HG03520 (cell line): Measurements from ENCODE around the gene MGAT1.
"Not testable (repeated sequence)": the region's sequence is repeated elsewhere in the genome, so short reads cannot be mapped to it uniquely, and the experiment has no call there.

Experiments
- ATAC-seq: cut with Tn5 transposase; IDR thresholded peaks from one replicate; pipeline ENCODE4 v1.9.1; 2021; ENCODE audit warnings: mild to moderate bottlenecking, moderate library complexity; ENCODE audit not compliant: unreplicated experiment

The MGAT1 gene

DNA sequence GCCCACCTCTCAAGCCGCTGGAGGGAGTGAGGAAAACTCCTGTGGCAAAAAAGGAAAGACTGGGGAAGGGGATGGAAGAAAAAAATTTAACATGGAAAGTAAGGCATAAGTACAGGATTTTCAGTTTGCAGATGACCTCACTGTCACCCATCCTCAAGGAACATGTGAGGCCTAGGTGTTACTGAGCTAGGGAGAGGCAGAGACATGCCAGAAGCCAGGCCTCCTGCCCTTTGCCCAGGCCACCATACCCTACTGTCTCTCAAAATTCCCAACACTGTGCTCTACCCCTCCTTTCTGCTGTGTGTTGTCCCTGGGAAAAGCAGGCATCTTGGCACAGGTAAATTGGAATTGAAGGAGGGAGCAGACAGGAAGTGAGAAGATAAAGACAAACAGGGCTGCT, 4.4 kb upstream of the MGAT1 start:
- no peak for ATAC-seq

DNA sequence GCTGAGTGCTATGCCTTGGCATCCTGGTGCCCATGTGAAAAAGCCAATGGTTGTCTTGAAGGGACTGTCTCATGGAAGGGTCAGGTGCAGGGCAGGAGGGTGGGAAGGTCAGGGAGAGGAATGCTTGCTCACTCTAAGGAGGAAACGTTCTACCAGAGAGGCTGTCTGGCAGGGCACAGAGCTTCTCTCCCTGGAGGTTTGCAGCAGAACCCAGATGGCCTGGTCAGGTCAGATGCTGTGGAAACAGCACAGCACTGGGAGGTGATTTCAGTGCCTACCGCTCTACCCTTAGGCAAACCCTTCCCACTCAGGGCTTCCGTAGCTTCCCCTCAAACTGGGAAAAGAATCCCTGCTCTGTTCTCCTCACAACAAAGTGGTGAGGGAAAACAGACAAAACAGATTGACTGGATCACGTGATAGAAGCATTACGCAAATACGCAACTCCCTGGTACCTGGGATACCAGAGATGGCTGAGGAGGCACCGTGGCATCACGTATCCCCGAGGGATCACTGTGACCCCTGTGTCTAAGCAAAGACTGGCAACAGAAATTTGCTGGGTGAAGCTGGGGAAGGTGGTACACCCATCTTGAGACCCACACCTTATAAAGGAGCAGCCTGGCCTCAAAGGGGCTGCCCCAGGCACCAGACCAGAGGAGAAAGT, 3.9 kb upstream of the MGAT1 start:
- no peak for ATAC-seq

DNA sequence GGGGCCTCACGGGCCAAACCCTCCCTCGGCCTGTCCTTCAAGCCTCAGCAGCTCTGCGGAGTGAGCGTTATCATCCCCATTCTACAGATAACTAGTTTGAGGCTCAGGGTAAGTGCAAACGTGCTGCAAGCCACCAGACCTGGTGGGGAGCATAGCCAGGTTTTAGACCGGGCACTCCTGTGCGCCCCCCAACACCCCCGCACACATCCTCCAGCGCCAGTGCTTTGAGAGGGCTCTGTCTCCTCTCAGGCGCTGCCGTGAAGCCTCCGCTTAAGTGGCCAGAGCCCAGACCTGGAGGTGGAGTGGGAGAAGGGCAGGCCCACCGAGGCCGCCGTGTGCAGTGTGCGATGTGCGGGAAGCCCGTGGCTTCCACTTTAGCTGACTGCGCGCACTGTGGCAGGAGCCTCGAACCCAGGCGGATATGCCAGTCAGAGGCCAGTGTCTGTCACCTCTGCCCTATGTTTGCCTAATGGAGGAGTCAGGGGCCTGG, 1.6 kb upstream of the MGAT1 start:
- ATAC-seq: peak; percentile 1

DNA sequence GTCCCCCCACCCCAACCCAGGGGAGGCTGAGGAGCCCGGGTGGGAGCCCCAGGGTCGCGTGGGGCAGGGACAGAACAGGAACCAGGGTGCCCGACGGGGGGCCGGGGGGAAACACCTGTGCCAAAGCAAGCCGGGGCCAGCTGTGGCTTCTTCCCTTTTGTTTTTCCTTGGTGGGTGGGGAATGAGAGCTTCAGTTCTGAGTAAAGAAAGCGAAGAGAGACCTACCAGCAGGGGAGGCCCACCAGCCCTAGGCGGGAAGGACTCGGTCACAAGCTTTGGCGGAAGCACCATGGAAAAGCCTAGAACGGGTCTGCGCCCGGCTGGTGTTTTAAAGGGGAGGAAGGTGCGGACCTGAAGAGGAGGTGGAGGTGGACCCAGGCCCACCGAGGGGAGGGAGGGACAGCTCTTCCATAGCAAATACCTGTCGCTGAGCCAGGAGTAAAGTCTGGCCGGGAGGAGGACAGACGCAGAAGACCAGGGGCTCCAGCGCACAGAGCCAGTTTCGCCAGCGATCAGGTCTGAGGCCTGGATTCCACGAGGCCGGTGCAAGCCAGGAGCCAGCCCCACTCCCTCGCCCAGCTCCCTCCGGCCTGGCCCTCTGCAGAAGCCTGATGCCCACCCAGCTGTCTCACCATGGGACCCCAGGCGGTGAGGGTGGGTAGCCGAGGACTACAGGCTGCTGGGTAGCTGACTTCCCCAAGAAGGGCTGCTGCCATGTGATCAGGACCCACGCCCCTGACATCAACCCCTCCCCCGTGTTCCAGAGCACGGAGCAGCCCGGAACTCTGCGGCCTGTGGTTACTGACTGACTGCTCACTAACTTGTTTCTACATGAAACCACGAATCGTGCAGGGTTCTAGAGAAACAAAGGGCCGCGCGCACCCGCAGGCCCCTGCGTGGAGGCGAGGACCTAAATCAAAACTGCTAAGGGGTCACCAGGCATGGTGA, 849 bp upstream of the MGAT1 start:
- peak; percentile 57 for ATAC-seq

DNA sequence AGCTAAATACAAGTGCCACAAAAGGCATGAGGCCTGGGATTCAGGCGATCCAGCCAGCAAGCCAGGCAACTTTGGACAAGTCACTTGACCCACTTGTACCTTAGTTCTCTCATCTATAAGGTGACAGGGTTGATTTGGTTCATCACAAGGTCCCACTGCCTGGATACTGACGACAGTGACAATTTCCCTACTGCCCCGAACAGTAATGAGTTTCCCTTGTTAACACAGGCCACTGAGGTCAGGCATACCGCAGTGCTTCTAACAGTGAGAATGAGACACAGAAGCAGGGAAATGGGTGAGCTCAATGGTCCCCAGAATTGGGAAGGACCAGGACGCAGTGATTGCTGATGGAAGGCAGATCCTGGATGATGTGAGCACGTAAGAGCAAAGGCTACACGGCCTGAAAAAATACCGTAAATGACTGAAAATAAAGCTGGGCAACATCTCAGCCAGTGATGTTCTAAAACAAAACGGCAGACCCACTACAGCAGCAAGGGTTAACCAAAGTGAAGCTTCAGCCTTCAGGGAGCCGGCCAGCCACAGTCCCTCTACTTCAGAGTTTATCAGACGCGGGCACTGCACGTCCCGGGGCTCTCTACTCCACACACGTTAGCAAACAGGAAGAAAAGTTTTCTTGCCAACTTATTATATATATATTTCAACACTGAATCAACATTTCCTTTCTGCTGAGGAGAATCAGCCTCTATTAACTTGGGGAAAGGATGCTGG, 846 bp downstream of the MGAT1 start:
- ATAC-seq: no peak

DNA sequence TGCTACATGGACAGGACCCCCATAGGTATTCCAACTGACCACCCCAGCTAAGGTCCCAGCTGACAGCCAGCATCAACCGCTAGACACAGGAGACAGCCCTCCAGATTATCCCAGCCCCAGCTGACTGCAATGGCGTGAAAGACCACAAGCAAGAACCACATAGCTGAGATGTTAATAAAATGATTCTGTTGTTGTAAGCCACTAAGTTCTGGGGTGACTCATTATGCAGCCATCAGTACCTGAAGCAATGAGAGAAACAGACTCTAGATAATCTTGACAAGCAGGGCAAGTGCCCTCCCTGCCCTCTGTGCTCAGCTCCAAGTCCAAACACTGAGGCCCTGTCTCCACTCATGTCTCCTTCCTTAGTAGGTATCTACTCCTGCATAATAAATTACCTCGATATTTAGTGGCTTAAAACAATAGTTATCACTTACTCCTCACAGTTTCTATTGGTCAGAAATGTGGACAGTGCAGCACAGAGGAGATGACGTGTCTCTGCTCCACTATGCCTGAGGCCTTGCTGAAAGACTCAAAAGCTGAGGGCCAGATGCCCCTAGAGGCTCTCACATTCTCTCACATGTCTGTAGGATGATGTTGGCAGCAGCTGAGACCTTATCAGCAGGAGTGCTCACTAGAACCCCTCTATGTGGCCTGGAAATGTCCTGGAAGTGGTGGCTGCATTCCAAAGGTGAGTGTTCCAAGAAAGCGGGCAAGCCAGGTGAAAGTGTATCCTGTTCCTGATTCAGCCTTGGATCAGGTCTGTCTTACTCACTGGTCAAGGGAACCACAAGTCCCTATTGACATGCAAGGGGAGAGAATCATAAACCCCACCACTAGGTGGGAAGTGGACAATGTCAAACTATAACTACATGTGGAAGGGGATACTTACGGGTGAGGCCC, 2.5 kb downstream of the MGAT1 start:
- no peak for ATAC-seq

DNA sequence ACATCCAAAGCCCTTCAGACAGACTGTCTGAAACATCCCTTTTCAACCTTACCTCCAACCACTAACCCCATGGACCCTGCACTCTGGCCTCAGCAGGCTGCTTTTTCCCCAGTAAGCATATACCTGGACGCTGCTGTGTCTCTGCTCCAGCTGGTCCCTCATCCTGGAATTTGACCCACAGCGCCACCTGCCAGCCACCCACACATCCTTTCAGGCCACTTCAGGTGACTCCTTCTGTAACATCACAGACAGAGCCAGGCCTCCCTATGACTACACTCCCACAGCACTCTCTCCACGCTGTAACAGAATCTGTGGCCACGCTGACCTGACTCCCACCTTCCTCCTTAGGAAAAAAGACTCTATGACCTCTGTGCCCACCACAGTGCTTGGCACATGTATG, 3.4 kb downstream of the MGAT1 start:
- ATAC-seq: no peak

DNA sequence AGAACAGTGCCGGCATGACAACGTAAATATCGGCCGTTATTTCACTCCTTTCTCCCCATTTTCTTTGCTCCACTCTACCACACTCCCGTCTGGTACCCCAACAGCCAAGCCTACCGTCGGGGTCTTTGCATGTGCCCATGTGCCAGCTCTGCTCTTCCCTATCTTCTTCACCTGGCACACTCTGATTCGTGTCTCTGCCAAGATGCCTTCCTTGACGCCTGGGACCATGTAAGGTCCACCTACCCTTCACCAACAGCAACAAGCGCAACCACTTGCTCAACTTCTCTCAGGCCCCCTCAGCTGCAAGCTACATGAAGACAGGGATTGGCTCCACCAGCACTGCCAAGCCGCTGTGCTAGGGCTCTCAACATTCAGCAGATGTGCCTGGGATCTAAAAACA, 4.4 kb downstream of the MGAT1 start:
- ATAC-seq: no peak

DNA sequence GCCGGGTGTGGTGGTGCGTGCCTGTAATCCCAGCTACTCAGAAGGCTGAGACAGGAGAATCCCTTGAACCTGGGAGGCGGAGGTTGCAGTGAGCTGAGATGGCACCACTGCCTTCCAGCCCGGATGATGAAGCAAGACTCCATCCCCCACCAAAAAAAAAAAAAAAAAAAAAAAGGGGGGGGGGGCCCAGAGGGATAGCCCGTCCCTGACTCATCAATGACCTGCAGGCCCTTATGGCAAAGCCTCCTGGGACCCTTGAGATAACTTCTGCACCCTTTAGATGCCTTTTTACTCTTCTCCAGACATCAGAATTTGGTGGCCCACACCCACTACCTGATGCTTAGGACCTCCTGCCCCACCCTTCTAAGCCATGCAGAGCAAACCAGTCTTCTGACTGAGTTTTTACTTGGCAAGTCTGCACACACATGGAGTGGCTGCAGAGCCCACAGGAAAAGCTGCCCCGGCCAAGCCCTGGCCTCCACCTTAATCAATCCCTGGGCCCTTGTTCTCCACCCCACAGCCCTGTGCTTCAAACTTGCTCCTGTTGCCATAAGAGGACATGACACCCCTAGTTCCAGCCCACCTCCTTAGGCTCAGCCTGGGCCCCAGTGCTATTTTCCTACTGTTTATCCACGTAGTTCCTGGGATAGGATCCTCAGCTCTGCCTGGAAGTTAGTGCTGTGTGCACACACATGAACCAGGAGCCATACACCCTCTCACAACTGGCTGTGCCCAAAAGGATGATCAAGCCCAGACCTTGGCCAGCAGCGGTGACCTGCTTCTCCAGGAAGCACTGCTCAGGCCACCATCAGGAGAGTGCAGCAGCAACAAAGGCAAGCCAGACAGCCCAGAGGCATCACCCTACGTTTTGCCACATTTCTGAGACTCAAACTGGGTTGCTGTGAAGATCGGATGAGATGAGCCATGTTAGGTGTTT, 5.1 kb downstream of the MGAT1 start:
- ATAC-seq: no peak

DNA sequence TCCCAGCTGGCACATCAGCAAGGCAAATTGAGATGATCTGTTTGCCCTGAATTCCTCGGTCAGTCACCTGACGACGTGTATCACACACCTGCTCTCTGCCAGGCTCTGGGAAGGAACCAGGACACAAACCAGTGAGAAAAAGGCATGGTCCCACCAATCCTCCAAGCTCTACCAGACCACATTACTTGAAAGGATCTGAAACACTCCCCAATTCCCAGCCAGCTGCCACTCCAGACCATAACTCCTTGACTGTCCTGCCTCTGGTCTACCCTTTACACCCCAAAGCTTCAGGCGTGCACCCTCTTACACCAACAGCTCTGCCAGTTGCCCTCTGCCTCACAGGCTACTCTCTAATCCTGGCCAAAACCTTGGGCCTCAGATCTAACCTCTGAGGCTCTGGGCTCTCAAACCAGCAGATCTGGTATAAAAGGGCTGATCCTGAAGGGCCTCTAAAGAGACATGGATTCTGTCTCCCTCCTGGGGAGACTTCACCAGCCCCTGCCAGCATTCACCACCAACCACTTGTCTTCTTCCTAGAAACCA, 6.8 kb downstream of the MGAT1 start:
- ATAC-seq: no peak

DNA sequence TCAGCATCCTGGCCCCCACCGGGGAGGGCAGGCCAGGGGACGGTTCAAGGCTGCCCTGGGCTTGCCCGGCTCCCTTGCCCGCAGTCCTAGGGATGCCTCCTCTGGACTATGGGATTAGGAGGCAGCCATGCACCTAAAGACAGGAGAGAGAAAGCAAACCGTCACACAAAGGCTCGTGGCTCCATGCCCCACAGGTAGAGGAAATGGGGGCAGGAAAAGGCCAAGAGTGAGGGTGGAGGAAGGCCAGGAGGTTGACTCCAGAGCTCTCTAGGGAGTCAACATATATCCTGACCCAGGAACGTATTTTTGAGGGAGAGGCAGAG, 9.7 kb downstream of the MGAT1 start:
- ATAC-seq: no peak

DNA sequence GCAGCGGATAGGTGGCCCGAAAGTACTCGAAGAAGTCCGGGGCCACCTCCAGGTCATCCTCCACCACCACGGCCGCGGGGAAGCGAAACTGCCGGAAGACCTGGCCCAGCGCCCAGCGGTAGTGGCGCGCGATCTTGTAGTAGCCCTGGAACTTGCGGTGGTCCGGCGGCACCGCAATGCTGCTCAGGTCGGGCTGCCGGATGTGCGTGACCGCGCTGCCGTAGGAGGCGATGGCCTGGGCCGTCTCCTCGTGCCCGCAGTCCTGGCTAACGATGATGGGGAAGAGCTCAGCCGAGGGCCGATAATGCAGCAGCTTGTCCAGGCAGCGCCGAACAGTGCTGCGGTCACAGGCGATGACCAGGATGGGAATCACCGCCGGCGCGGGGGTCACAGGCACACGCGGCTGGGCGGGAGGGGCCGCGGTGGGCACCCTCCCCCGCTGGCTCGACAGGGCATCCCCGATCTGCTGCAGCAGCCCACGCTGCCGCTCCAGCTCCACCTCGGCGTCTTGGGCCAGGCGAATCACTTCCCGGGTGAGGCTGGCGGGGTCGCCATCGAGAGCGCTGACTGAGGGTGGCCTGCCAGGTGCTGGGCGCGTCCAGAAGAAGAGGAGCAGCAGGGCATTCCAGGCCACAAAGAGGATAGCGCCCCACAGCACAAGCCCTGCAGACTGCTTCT, 10.2 kb downstream of the MGAT1 start:
- no peak for ATAC-seq

DNA sequence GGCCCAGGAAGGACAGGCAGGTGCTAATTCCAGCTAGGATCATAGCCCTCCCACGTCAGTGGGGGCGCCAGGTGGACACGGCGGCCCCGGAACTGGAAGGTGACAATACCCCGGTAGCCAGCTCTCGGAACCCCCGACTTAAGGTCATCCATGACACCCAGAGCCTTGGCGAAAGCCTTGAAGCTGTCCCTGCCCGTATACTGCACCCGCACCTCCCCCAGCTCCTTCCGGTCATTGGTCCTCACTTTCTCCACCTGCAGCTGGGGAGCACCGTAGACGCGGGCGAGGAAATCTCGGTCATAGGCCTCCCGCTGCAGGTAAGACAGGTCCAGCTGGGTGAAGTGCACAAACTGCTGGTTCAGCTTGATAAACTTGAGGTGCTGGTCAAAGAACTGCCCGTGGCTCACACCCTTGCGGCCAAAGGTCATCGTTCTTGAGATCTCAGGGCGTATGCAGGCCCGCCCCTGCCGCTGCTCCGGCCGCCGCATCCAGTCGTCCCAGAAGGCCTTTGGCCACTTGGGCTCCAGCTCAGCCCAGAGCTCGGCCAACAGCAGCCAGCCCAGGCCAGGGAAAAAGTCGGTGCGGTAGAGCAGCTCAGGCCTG, 10.9 kb downstream of the MGAT1 start:
- ATAC-seq: no peak

DNA sequence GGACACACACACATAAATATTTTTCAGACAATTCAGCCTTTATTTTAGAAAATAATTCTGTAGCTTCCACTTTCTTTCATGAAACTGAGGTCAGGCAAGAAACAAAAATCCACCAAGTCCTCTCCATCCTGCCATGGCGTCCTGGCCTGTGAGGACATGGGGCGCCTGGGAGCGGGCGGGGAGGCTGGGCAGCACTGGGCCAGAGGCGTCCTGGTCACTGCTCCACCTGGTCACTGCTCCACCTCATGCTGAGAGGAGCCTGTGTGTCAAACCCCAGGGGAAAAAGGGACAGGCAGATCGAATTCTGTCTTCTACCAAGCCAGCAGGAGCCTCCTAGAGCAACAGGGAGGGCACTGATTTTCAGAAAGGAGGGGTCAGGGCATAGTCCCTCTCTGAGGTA, 12.1 kb downstream of the MGAT1 start:
- ATAC-seq: no peak

DNA sequence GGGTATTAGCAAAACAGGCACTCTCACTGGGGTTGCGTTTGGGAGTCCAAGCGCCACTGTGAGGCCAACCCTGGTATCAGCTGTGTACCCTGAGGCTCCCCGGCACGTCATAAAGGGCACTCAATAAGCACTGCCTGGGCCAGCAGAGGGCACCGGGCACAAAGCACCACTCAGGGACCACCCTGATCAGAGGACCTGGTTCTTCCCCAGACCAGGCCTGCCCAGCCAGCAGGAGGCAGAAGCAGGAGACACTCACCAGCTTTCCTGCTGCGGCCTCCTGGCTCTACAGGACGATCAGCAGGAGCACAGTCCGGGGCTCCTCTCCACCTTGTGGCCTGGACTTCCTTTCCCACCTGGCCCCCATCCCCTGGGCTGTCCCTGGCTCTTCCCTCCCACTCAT, 12.6 kb downstream of the MGAT1 start:
- ATAC-seq: no peak

DNA sequence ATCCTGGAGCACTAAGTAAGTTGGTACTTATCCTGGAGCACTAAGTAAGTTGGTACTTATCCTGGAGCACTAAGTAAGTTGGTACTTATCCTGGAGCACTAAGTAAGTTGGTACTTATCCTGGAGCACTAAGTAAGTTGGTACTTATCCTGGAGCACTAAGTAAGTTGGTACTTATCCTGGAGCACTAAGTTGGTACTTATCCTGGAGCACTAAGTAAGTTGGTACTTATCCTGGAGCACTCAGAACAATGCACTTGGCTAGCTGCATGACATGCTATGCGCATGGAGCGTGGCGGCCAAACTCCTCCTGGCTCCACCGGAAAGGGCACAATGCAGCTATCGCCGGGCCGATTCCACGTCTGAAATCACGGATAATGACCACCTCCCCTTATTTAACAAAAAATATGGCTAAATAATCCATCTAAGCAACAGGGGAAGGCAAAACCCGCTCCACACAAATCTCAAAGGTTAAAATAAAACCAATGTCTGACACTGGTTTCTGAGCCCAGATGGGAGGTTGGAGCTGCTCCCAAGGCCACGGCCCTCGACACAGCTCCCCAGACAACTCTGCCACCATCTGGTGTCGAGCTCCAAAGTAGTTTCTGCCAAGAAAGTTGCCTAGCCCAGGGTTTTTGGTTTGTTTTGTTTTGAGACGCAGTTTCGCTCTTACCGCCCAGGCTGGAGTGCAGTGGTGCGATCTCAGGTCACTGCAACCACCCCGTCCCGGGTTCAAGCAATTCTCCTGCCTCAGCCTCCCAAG, 13.8 kb downstream of the MGAT1 start:
- not testable (repeated sequence) for ATAC-seq

DNA sequence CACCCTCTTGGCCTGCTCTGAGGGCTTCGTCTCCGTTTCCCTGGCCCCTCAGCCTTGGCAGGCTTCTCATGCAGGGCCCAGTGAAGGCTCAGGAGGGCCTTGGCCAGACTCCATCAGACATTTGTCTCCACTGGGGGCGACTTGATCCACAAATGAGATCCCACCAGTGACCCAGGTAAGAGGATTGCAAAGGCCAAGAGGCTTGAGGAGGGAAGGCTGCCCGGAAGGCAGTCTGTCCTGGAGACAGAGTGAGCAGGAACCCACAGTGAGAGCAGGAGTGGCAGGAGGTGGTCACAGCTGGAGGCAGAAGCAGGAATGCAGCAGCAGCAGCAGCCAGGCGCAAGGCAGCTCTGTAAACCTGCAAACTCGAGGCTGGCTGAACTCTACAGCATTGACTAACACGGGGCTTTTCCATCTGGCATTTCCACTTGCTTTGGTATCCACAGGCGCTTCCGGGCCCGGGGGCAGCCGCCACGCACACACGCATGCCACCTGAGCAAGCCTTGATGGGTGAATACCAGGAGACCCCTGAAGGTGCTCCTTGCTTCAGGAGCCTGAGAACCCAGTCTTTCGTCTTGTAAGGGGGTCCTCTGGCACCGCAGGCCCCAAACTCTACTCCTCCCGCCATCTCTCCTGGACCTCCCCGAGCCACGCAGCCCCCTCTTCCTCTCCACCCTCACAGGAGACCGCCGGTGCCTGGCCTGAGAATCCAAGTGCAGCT, 14.7 kb downstream of the MGAT1 start:
- no peak for ATAC-seq
